Thyroid gland (tissue), 4 donors: ENCODE results near the gene SATB1.

Experiments
- POLR2A ChIP-seq, 2 donors: fragments of 450-650 bp; IDR thresholded peaks; one replicate each; pipeline ENCODE4 v1.6.1; 2017; ENCODE audit warnings: antibody characterized with exemption in 2 of 2, mild to moderate bottlenecking in 2 of 2, moderate library complexity in 1 of 2
- TF ChIP-seq, protein P1 (sequence below), 6 experiments: fragments of 200-600 bp in 3 of 6; fragments of 450-650 bp in 3 of 6; sonication (generic) in 3 of 6; IDR thresholded peaks; one replicate each; pipeline ENCODE4 v1.5.1; 2016 to 2019; ENCODE audit warnings: antibody characterized with exemption in 6 of 6, mild to moderate bottlenecking in 2 of 6, inconsistent platforms in 1 of 6, moderate library complexity in 1 of 6

DNA sequence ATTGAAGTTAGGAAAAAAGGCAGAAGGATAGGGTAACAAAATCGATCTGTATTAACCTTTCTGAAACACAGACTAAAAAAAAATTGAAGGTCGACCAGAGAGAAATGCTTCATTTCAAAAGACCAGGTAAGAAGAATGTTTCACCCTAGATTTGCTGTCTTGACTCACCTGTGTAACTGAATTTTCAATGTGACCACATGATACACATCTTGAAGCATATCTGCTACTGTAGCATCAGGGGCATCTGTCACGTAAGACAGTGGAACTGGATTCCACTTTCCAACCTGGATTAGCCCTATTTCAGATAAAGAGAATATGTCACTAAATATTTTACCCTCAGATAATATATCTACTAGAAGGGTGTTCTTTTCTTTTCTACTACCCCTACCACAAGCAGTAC, 9.3 kb downstream of the SATB1 start:
- TF ChIP-seq POLR2A (IDR thresholded peaks at IDR 0.05), result no peak
- TF ChIP-seq, protein P1, sequence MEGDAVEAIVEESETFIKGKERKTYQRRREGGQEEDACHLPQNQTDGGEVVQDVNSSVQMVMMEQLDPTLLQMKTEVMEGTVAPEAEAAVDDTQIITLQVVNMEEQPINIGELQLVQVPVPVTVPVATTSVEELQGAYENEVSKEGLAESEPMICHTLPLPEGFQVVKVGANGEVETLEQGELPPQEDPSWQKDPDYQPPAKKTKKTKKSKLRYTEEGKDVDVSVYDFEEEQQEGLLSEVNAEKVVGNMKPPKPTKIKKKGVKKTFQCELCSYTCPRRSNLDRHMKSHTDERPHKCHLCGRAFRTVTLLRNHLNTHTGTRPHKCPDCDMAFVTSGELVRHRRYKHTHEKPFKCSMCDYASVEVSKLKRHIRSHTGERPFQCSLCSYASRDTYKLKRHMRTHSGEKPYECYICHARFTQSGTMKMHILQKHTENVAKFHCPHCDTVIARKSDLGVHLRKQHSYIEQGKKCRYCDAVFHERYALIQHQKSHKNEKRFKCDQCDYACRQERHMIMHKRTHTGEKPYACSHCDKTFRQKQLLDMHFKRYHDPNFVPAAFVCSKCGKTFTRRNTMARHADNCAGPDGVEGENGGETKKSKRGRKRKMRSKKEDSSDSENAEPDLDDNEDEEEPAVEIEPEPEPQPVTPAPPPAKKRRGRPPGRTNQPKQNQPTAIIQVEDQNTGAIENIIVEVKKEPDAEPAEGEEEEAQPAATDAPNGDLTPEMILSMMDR (IDR thresholded peaks at IDR 0.05), result no peak
